A549 treated with Hydrocortisone at 1 μM for 4 hours (cell line): ENCODE results near the gene KCND2. TPM values are rescaled to one million over a fixed set of nuclear protein-coding genes. Genes with fewer than 3 reads are reported as not detected.

Source experiments
- total RNA-seq: library from RNA; stranded (reverse); fragments of 200-300 nt; extraction: Qiagen RNA extraction; gene quantifications from 5 replicates; pipeline ENCODE4 v1.2.3, GENCODE V29; 2022

The KCND2 gene
- not detected in 5 replicates for total RNA-seq

DNA sequence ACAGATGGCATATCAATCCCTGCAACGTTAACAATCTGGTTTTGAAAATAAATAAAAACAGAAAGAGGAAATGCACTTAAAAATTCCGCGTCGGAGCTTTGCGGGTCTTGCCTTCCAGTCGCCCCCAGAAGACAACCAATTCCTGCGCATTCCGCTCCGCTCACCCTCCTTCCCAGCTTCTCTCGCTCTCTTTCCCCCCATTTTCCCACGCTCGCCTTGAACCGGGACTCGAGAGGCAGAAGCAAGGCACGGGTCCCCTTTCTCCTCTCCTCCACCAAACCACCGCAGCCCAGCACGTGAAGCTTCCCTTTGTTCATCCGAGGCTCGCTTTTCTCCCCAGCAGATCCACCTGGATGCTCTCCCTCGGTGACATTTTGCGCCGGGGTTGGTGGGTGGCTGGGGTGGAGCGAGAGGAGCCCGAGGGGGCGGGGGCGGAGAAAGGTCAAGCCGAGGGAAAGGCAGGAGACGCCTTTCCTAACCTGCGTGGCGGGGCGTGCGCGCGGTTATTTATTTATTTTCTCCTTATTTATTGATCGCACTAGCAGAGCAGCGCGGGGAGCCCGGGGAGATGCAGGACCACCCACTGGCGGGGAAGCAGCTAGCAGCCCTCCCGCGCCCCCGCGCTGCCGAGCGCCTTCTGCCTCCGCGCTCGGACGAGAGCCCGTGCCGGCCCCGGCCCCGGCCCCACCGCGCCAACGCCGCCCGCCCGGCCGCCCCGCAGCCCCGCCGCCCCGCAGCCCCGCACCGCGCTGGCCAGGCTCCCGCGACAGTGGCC is at the start of gene KCND2:
Gene KCND2, plus strand, starts transcription at position 475 of the 775 bp plus-strand sequence.

